Psoas muscle (tissue), 8 donors: ENCODE data around the gene FAM222B. TPM values are rescaled to one million over a fixed set of nuclear protein-coding genes. Genes with fewer than 3 reads are reported as not detected.
A peak's percentile ranks its signal among the peaks of the same experiment; 100 is the strongest.

Experiments used
- ATAC-seq, 4 donors: fragments of 200-7000 bp; cut with Tn5 transposase; one replicate each; pipeline ENCODE4 v1.9.1; 2020; ENCODE audit warnings: moderate library complexity in 3 of 4, mild to moderate bottlenecking in 2 of 4
- DNase-seq, 2 donors: peaks; one replicate each; pipeline ENCODE4 v3.0.0-alpha.2; 2020
- H3K27ac ChIP-seq: fragments of 200-600 bp; one replicate; pipeline ENCODE4 v1.8.0; 2022
- H3K27me3 ChIP-seq, 3 donors: fragments of 200-600 bp in 1 of 3; one replicate each; pipeline versions ENCODE4 v1.6.1 to v1.8.0; 2013 to 2022; ENCODE audit warnings: low read length in 2 of 3, mild to moderate bottlenecking in 2 of 3, moderate library complexity in 1 of 3; ENCODE audit not compliant: insufficient read depth in 3 of 3
- H3K36me3 ChIP-seq, 2 donors: fragments of 200-600 bp in 1 of 2; one replicate each; pipeline versions ENCODE4 v1.6.1 to v1.8.0; 2013 to 2022; ENCODE audit warnings: low read depth in 1 of 2, mild to moderate bottlenecking in 1 of 2, moderate library complexity in 1 of 2; ENCODE audit not compliant: insufficient read depth in 1 of 2
- H3K4me1 ChIP-seq: fragments of 200-600 bp; one replicate; pipeline ENCODE4 v1.8.0; 2022
- H3K4me3 ChIP-seq: fragments of 200-600 bp; one replicate; pipeline ENCODE4 v1.8.0; 2022; ENCODE audit warnings: mild to moderate bottlenecking
- H3K9me3 ChIP-seq: fragments of 200-600 bp; one replicate; pipeline ENCODE4 v1.8.0; 2022
- CTCF ChIP-seq: fragments of 200-600 bp; IDR thresholded peaks from one replicate; pipeline ENCODE4 v1.8.0; 2022; ENCODE audit warnings: antibody characterized with exemption
- WGBS, 3 donors: extraction: QIAGEN DNeasy Blood & Tissue Kit; methylation state at CpG; one replicate each; pipeline versions ENCODE4 v1.1.6 to v1.1.7; 2013; 5-methylcytosine and 5-hydroxymethylcytosine counted together
- intact Hi-C, 2 donors: fragments of 100-400 bp; cut with DNase I; formaldehyde crosslinking; loops; one replicate each; pipeline versions ENCODE4 v1.11.0 to v1.14.2; 2022
- polyA plus RNA-seq, 3 donors: library from polyadenylated mRNA; stranded (reverse); fragments of 200-250 nt; gene quantifications; one replicate each; pipeline ENCODE4 v1.2.3, GENCODE V29; 2013
- total RNA-seq, 4 donors: library from RNA; stranded (reverse); fragmentation: NEBNext Ultra II Directional in 2 of 4; extraction: Animal tissue kit (Norgen Biotek cat#: 25700) in 2 of 4; gene quantifications; one replicate each; pipeline versions ENCODE4 v1.2.1 to v1.2.4, GENCODE V29; 2021 to 2023
- donor health status: healthy with polysubstance abuse.
- donor health status: DM: no; HTN: no; CAD: no; lungs with moderate emphysema.
- donor health status: Bipolar disorder and iron deficiency.
- donor health status: healthy.
- donor health status: DM: yes; HTN: yes; CAD: no.
- donor health status: DM: no; HTN: no; CAD: no.
- donor health status: DM: no; HTN: no; CAD: no.
- donor health status: DM: yes; HTN: yes; CAD: no.

The FAM222B gene
- total and polyA plus RNA-seq, 7 donors = 22.4 to 66.2 (median 32.2) TPM

GRCh38 chr17:28710861-28711722 is 131.5 kb downstream of the FAM222B start:
- Histone ChIP-seq H3K4me1 (peaks cover 5% of the 10 kb centered on the region), H3K9me3 (no peaks in the 10 kb centered on the region), H3K27ac (peak overlapping the region; percentile 82), H3K27me3 (peaks cover 0 to 2% (median 0%) of the 10 kb centered on the region in 3 donors), H3K4me3 (peak overlapping the region; percentile 85), H3K36me3 (peaks cover 0 to 10% of the 10 kb centered on the region in 2 donors)
- intact Hi-C loops = no loop called here
- ATAC-seq = peak; percentile 89 to 92 (median 92)
- peak; percentile 87 to 91 for DNase-seq
- 1% methylated on average over 27 to 74 of the region's 74 CpGs for WGBS, 3 donors
- TF ChIP-seq CTCF = no peak

GRCh38 chr17:28707339-28707720 is 135.3 kb downstream of the FAM222B start:
- peaks cover 5% of the 10 kb centered on the region for H3K4me1 ChIP-seq
- TF ChIP-seq CTCF = no peak
- intact Hi-C loops = no loop called here
- 85 to 93% (median 88%) methylated on average over 2 of the region's 2 CpGs for WGBS, 3 donors
- no peaks in the 10 kb centered on the region for H3K9me3 ChIP-seq
- no peak for ATAC-seq
- H3K36me3 ChIP-seq = peaks cover 0 to 28% of the 10 kb centered on the region in 2 donors
- no peak overlapping the region for H3K4me3 ChIP-seq
- H3K27ac ChIP-seq = no peak overlapping the region
- no peak for DNase-seq
- H3K27me3 ChIP-seq = peaks cover 0 to 2% (median 0%) of the 10 kb centered on the region in 3 donors

GRCh38 chr17:28706471-28707338 is 135.9 kb downstream of the FAM222B start:
- ATAC-seq = no peak
- Histone ChIP-seq H3K36me3 (peaks cover 0 to 34% of the 10 kb centered on the region in 2 donors), H3K4me1 (peaks cover 3% of the 10 kb centered on the region), H3K4me3 (no peak overlapping the region), H3K27ac (no peak overlapping the region), H3K27me3 (peaks cover 0 to 2% (median 0%) of the 10 kb centered on the region in 3 donors), H3K9me3 (no peaks in the 10 kb centered on the region)
- intact Hi-C loops = no loop called here
- no peak for DNase-seq
- no peak for TF ChIP-seq CTCF
- WGBS, 3 donors = 65 to 79% (median 72%) methylated on average over 6 of the region's 7 CpGs

Other genes with a start within 250 kb of the FAM222B start
- 1 to 10 TPM in 3 of 4 donors, under 1 TPM in 1; 0.71 to 1.5 (median 1.3) TPM for gene SPAG5, start 243.8 kb downstream of the FAM222B start, total RNA-seq
- gene SPAG5, start 243.8 kb downstream of the FAM222B start, polyA plus RNA-seq = 1 to 10 TPM in 1 of 3 donors, under 1 TPM in 2; 0.15 to 2.4 (median 0.40) TPM
- 1 to 10 TPM; 3.9 to 7.6 (median 5.5) TPM for gene RSKR, start 228.6 kb downstream of the FAM222B start, total RNA-seq
- 1 to 10 TPM; 2.0 to 4.7 (median 2.0) TPM for gene RSKR, start 228.6 kb downstream of the FAM222B start, polyA plus RNA-seq
- 100 to 1,000 TPM in 1 of 4 donors, 10 to 100 TPM in 3; 69.0 to 100 (median 96.0) TPM for gene BLTP2, start 197.6 kb downstream of the FAM222B start, total RNA-seq
- 10 to 100 TPM; 23.6 to 71.0 (median 34.5) TPM for gene BLTP2, start 197.6 kb downstream of the FAM222B start, polyA plus RNA-seq
- 10 to 100 TPM; 23.6 to 28.0 (median 26.7) TPM for gene SDF2, start 180.9 kb downstream of the FAM222B start, total RNA-seq
- gene SDF2, start 180.9 kb downstream of the FAM222B start, polyA plus RNA-seq = 10 to 100 TPM; 20.9 to 72.0 (median 43.2) TPM
- gene SUPT6H, start 180.6 kb downstream of the FAM222B start, total RNA-seq = 10 to 100 TPM; 66.1 to 77.4 (median 69.8) TPM
- gene SUPT6H, start 180.6 kb downstream of the FAM222B start, polyA plus RNA-seq = 10 to 100 TPM; 28.6 to 70.7 (median 34.8) TPM
- 1 to 10 TPM in 1 of 4 donors, under 1 TPM in 3; 0.21 to 1.1 (median 0.32) TPM for gene PROCA1, start 130.9 kb downstream of the FAM222B start, total RNA-seq
- gene PROCA1, start 130.9 kb downstream of the FAM222B start, polyA plus RNA-seq = under 1 TPM; 0.32 to 0.51 (median 0.36) TPM
- 10 to 100 TPM in 1 of 4 donors, 1 to 10 TPM in 3; 7.8 to 12.2 (median 9.1) TPM for gene RAB34, start 124.9 kb downstream of the FAM222B start, total RNA-seq
- 10 to 100 TPM in 2 of 3 donors, 1 to 10 TPM in 1; 9.1 to 21.0 (median 10.6) TPM for gene RAB34, start 124.9 kb downstream of the FAM222B start, polyA plus RNA-seq
- gene RPL23A, start 122.8 kb downstream of the FAM222B start, total RNA-seq = 1,000 to 10,000 TPM in 2 of 4 donors, 100 to 1,000 TPM in 2; 978 to 1,214 (median 1,068) TPM
- 1,000 to 10,000 TPM in 2 of 3 donors, 100 to 1,000 TPM in 1; 883 to 1,789 (median 1,153) TPM for gene RPL23A, start 122.8 kb downstream of the FAM222B start, polyA plus RNA-seq
- gene TLCD1, start 116.6 kb downstream of the FAM222B start, total RNA-seq = 1 to 10 TPM in 1 of 4 donors, under 1 TPM in 2, not detected in 1; 0.77 to 1.9 (median 0.88) TPM
- gene TLCD1, start 116.6 kb downstream of the FAM222B start, polyA plus RNA-seq = 1 to 10 TPM in 2 of 3 donors, under 1 TPM in 1; 0.68 to 2.4 (median 1.3) TPM
- gene NEK8, start 114.0 kb downstream of the FAM222B start, total RNA-seq = 1 to 10 TPM in 2 of 4 donors, under 1 TPM in 2; 0.60 to 1.5 (median 0.92) TPM
- gene NEK8, start 114.0 kb downstream of the FAM222B start, polyA plus RNA-seq = 1 to 10 TPM in 1 of 3 donors, under 1 TPM in 2; 0.21 to 1.1 (median 0.80) TPM
- 1 to 10 TPM; 1.4 to 6.7 (median 2.3) TPM for gene TRAF4, start 98.8 kb downstream of the FAM222B start, total RNA-seq
- 1 to 10 TPM; 1.6 to 3.3 (median 2.1) TPM for gene TRAF4, start 98.8 kb downstream of the FAM222B start, polyA plus RNA-seq
- 10 to 100 TPM; 38.3 to 45.6 (median 43.4) TPM for gene ERAL1, start 12.2 kb upstream of the FAM222B start, total RNA-seq
- gene ERAL1, start 12.2 kb upstream of the FAM222B start, polyA plus RNA-seq = 10 to 100 TPM; 41.0 to 98.5 (median 58.8) TPM
- gene FLOT2, start 54.9 kb upstream of the FAM222B start, total RNA-seq = 10 to 100 TPM; 40.8 to 81.1 (median 43.9) TPM
- 10 to 100 TPM; 30.4 to 35.3 (median 34.0) TPM for gene FLOT2, start 54.9 kb upstream of the FAM222B start, polyA plus RNA-seq
- 1 to 10 TPM in 2 of 4 donors, under 1 TPM in 2; 0.48 to 2.1 (median 1.1) TPM for gene DHRS13, start 60.3 kb upstream of the FAM222B start, total RNA-seq
- 1 to 10 TPM; 1.1 to 2.7 (median 1.2) TPM for gene DHRS13, start 60.3 kb upstream of the FAM222B start, polyA plus RNA-seq
- 10 to 100 TPM; 22.3 to 28.6 (median 24.4) TPM for gene PHF12, start 108.7 kb upstream of the FAM222B start, total RNA-seq
- 10 to 100 TPM in 1 of 3 donors, 1 to 10 TPM in 2; 7.3 to 12.1 (median 7.7) TPM for gene PHF12, start 108.7 kb upstream of the FAM222B start, polyA plus RNA-seq
- gene SEZ6, start 163.2 kb upstream of the FAM222B start, total RNA-seq = not detected
- gene SEZ6, start 163.2 kb upstream of the FAM222B start, polyA plus RNA-seq = under 1 TPM in 1 of 3 donors, not detected in 2; 0.04 TPM
- 1 to 10 TPM in 1 of 4 donors, under 1 TPM in 2, not detected in 1; 0.26 to 1.7 (median 0.91) TPM for gene PIPOX, start 200.4 kb upstream of the FAM222B start, total RNA-seq
- 1 to 10 TPM in 1 of 3 donors, under 1 TPM in 2; 0.17 to 3.6 (median 0.35) TPM for gene PIPOX, start 200.4 kb upstream of the FAM222B start, polyA plus RNA-seq